22Rv1 (cell line): Measurements from ENCODE around the gene WFDC6.

Experiments
- H3K27ac ChIP-seq: fragments of 450-650 bp; 2 replicates; pipeline ENCODE4 v1.5.1; 2017
- ZFX ChIP-seq: fragments of 450-650 bp; IDR thresholded peaks from 2 replicates; pipeline ENCODE4 v1.6.1; 2017; ENCODE audit warnings: antibody characterized with exemption, borderline replicate concordance
- TF ChIP-seq, protein P1 (sequence below): fragments of 450-650 bp; IDR thresholded peaks from 2 replicates; pipeline ENCODE4 v1.5.1; 2017; ENCODE audit warnings: mild to moderate bottlenecking

The WFDC6 gene

GRCh38 chr20:45489083-45489531 is 50.2 kb downstream of the WFDC6 start:
- no peak for TF ChIP-seq ZFX
- TF ChIP-seq, protein P1, sequence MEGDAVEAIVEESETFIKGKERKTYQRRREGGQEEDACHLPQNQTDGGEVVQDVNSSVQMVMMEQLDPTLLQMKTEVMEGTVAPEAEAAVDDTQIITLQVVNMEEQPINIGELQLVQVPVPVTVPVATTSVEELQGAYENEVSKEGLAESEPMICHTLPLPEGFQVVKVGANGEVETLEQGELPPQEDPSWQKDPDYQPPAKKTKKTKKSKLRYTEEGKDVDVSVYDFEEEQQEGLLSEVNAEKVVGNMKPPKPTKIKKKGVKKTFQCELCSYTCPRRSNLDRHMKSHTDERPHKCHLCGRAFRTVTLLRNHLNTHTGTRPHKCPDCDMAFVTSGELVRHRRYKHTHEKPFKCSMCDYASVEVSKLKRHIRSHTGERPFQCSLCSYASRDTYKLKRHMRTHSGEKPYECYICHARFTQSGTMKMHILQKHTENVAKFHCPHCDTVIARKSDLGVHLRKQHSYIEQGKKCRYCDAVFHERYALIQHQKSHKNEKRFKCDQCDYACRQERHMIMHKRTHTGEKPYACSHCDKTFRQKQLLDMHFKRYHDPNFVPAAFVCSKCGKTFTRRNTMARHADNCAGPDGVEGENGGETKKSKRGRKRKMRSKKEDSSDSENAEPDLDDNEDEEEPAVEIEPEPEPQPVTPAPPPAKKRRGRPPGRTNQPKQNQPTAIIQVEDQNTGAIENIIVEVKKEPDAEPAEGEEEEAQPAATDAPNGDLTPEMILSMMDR: no peak
- H3K27ac ChIP-seq: no peak overlapping the region

- TF ChIP-seq, protein P1: peak; percentile 20; the same call in 1 of the 2 replicates
- TF ChIP-seq ZFX: no peak
- H3K27ac ChIP-seq: no peak overlapping the region
These were observed 52.0 kb downstream of the WFDC6 start for GRCh38 chr20:45487231-45487635.

- TF ChIP-seq, protein P1: no peak
- TF ChIP-seq ZFX: no peak
- H3K27ac ChIP-seq: no peak overlapping the region
These were observed 53.9 kb downstream of the WFDC6 start for GRCh38 chr20:45485388-45485787.

DNA sequence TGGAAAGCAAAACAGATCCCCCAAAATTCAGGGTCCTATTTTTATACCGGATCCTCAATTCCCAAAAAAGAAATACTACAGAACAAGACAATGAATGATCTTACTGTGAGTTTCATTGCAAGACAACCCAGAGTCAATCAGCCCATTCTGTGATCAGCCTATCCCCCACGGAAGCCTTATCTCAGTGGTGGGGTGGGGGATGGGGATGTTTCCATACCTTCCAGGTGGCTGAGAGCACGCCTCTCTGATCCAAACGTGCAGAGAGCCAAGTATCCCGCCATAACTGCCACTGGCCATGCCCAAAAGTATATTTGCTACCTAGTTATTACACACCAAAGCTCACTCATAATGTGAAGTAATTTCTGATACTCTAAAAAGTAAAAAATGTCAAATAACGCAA is 54.6 kb downstream of the WFDC6 start:
- H3K27ac ChIP-seq: no peak overlapping the region
- TF ChIP-seq, protein P1: no peak
- no peak for TF ChIP-seq ZFX
